DMS153 treated with DMSO at 0.1 percent for 48 hours (cell line): ENCODE results near the gene RRP8.

Experiments used
- DNase-seq: peaks from one replicate; lab custom pipeline; 2025; ENCODE audit not compliant: unreplicated experiment; lab: John Stamatoyannopoulos, UW

The RRP8 gene

GRCh38 chr11:6570691-6571427 lies 32.6 kb downstream of the RRP8 start:
- DNase-seq, result no peak

- DNase-seq, result no peak
Measured at GRCh38 chr11:6569706-6570105, 33.7 kb downstream of the RRP8 start.

GRCh38 chr11:6568191-6568918 lies 35.1 kb downstream of the RRP8 start:
- no peak for DNase-seq

- DNase-seq, result no peak
Measured at GRCh38 chr11:6567371-6567745, 36.1 kb downstream of the RRP8 start.

- DNase-seq, result no peak
Measured at GRCh38 chr11:6566704-6567370, 36.6 kb downstream of the RRP8 start.

- no peak for DNase-seq
Measured at GRCh38 chr11:6565988-6566703, 37.3 kb downstream of the RRP8 start.

- no peak for DNase-seq
Measured at GRCh38 chr11:6565325-6565724, 38.1 kb downstream of the RRP8 start.

GRCh38 chr11:6563667-6564066 lies 39.7 kb downstream of the RRP8 start:
- DNase-seq, result no peak

GRCh38 chr11:6563121-6563619 lies 40.2 kb downstream of the RRP8 start:
- no peak for DNase-seq

- no peak for DNase-seq
Measured at GRCh38 chr11:6561288-6561687, 42.1 kb downstream of the RRP8 start.

GRCh38 chr11:6559369-6559768 lies 44.0 kb downstream of the RRP8 start:
- DNase-seq, result no peak

- no peak for DNase-seq
Measured at GRCh38 chr11:6557761-6558674, 45.4 kb downstream of the RRP8 start.

GRCh38 chr11:6557063-6557462 lies 46.4 kb downstream of the RRP8 start:
- DNase-seq, result no peak

- no peak for DNase-seq
Measured at GRCh38 chr11:6556139-6556949, 47.1 kb downstream of the RRP8 start.

GRCh38 chr11:6554828-6555706 lies 48.3 kb downstream of the RRP8 start:
- DNase-seq, result no peak

- DNase-seq, result no peak
Measured at GRCh38 chr11:6553634-6554033, 49.8 kb downstream of the RRP8 start.

- DNase-seq, result no peak
Measured at GRCh38 chr11:6548641-6549040, 54.8 kb downstream of the RRP8 start.

GRCh38 chr11:6548121-6548520 lies 55.3 kb downstream of the RRP8 start:
- DNase-seq, result no peak
